ENCODE results near the gene ITGAL. TPM values are rescaled to one million over a fixed set of nuclear protein-coding genes. Genes with fewer than 3 reads are reported as not detected.

ITGAL gene
- total RNA-seq, 4 donors from 2014 or later: 1.3 to 16.5 (median 4.1) TPM

DNA sequence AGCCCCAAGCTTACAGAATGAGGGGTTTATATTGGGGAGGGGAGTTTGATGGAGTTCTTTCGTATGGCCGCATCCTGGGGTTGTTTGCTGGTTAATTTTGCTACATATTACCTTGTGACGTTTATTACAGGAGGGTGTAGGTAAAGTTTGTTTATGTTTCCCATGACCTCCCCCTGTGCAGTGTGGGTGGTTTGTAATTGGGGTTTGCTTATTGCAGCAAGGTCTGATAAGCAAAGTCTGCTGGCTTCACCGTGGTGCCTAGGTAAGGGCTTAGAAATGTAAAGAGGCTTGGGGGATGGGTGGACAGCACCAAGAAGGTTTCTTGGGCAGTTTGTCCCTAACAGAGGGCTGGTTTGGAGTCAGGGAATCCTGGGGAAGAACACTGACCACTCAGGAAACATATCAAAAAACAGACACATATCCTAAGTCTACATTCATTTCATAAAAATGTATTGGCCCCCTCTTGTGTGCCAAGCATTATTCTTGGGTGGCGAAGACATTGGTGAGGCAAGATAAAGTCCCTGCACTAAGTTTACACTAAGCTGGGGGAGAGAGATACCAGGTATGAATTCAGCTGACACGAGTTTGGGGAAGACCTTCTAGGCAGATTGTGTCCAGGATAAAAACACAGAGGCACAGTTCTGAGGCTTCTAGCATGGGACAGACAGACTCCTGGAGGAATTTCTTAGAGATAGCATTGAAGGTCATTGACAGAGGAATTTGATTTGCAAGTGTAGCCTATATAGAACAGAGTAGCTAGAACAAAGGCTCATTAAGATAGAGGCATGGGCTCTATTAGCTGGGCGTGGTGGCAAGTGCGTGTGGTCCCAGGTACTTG lies 76.1 kb downstream of the ITGAL start:
- TF ChIP-seq, protein P1, sequence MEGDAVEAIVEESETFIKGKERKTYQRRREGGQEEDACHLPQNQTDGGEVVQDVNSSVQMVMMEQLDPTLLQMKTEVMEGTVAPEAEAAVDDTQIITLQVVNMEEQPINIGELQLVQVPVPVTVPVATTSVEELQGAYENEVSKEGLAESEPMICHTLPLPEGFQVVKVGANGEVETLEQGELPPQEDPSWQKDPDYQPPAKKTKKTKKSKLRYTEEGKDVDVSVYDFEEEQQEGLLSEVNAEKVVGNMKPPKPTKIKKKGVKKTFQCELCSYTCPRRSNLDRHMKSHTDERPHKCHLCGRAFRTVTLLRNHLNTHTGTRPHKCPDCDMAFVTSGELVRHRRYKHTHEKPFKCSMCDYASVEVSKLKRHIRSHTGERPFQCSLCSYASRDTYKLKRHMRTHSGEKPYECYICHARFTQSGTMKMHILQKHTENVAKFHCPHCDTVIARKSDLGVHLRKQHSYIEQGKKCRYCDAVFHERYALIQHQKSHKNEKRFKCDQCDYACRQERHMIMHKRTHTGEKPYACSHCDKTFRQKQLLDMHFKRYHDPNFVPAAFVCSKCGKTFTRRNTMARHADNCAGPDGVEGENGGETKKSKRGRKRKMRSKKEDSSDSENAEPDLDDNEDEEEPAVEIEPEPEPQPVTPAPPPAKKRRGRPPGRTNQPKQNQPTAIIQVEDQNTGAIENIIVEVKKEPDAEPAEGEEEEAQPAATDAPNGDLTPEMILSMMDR (IDR thresholded peaks at IDR 0.05; ENCODE audit: low read depth): no peak

DNA sequence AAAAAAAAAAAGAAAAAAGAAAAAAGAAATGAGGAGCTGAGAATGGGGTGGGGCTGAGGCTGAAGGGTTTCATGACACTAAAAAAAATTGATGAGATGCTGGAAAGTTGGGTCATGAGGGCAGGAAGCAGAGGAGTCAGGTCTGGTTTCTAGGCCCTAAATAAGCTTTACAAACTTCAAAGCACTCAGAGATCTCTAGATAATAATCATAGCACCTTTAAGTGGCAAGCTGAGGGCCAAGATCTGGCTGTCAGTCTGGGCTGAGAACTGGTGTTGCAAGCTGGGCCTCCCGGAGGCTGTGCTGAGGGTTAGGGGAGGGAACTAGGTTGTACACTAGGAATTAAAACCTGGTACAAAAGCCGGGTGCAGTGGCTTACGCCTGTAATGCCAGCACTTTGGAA lies 79.2 kb downstream of the ITGAL start:
- TF ChIP-seq, protein P1 (IDR thresholded peaks at IDR 0.05; ENCODE audit: low read depth): no peak

- TF ChIP-seq, protein P1 (IDR thresholded peaks at IDR 0.05; ENCODE audit: low read depth): no peak
These were observed 80.4 kb downstream of the ITGAL start for GRCh38 chr16:30552956-30553355.

DNA sequence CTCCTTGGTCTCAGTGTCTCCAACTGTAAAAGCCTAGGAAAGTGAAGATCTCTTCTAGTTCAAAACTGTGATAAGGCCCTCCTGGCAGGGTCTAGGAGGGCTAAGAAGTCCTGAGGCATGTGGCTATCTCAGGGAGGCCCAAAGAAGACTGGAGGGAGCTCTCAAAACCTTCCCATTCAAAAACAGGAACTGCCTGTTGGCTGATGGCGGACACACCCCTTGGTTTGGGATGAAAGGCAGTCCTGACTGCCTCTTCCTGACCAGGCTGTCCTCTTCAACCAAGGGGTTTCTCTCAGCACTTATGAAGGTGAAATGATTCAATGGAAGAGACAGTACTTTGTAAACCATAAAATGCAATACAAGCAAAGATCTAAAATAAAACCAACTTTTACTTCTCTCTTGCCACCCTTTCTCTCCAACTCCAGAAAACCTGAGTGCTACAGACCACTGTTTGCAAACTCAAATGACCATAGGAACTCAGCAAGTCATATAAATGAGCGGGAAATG lies 80.9 kb downstream of the ITGAL start:
- TF ChIP-seq, protein P1 (IDR thresholded peaks at IDR 0.05; ENCODE audit: low read depth): no peak

DNA sequence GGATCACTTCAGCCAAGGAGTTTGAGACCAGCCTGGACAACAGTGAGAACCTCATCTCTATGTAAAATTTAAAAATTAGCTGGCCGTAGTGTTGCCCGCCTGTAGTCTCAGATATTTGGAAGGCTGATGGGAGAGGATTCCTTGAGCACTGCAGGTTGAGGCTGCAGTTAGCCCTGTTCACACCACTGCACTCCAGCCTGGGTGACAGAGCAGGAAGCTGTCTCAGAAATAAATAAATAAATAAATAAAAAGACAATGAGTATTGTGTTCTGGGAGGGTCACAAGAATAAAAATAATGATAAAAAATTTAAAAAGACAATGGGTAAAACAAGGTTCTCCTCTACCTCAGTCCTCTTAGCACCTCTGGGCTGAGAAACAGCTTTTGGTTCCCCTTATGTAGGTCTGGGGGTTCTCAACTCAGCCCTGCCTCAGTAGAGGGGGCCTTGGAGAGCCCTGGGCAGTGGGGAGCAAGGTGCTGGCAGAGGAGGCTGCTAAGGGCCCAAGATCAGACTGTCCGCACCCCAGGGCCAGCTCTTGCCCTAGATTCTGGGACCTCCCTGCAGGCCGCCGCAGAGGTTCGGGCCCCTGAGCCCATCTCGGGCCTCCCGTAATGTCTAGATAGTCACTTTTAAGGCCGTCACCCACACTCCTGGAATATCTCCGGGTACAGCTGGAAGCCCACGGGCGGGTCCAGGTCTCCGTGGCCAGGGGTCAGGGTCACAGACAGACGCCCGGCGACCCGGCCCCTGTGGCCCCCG lies 82.2 kb downstream of the ITGAL start:
- TF ChIP-seq, protein P1 (IDR thresholded peaks at IDR 0.05; ENCODE audit: low read depth): no peak

GRCh38 chr16:30555315-30556124 lies 83.0 kb downstream of the ITGAL start:
- TF ChIP-seq, protein P1 (IDR thresholded peaks at IDR 0.05; ENCODE audit: low read depth): no peak

Measured in subcutaneous adipose tissue (tissue), 4 donors.